PFSK-1 (cell line): Measurements from ENCODE around the gene NTM.

Experiments used
- FOXP2 ChIP-seq: optimal IDR thresholded peaks from 2 replicates; pipeline ENCODE3; 2011; ENCODE audit warnings: borderline replicate concordance, control low read depth, inconsistent platforms; ENCODE audit not compliant: insufficient read depth; ENCODE audit errors: extremely low read length, extremely low read depth
- POLR2AphosphoS5 ChIP-seq: IDR thresholded peaks from 2 replicates; pipeline ENCODE4 v1.6.1; 2012; ENCODE audit warnings: low read depth, mild to moderate bottlenecking, control low read depth, low read length, moderate library complexity
- REST ChIP-seq, 2 experiments: IDR thresholded peaks; 2 replicates each; pipeline versions ENCODE4 v1.6.1 to v1.8.0; 2011 to 2012; ENCODE audit warnings: low read depth in 2 of 2, low read length in 2 of 2, control low read depth in 1 of 2, inconsistent platforms in 1 of 2, mild to moderate bottlenecking in 1 of 2, moderate library complexity in 1 of 2; ENCODE audit not compliant: insufficient read depth in 1 of 2
- SIN3A ChIP-seq: IDR thresholded peaks from 2 replicates; pipeline ENCODE4 v1.6.1; 2012; ENCODE audit warnings: mild to moderate bottlenecking, low read length, moderate library complexity, borderline replicate concordance; ENCODE audit not compliant: insufficient read depth
- TAF1 ChIP-seq: IDR thresholded peaks from 2 replicates; pipeline ENCODE4 v1.6.1; 2012; ENCODE audit warnings: low read length, control low read depth, borderline replicate concordance; ENCODE audit not compliant: insufficient read depth

NTM gene

GRCh38 chr11:131618201-131618600 lies 247.8 kb downstream of the NTM start:
- TF ChIP-seq TAF1, result no peak
- TF ChIP-seq REST (IDR thresholded peaks at IDR 0.05; ENCODE audit: insufficient read depth in 1 of 2, low read depth in 2 of 2, low read length in 2 of 2), result no peak
- TF ChIP-seq FOXP2, result no peak
- no peak for TF ChIP-seq SIN3A
- no peak for TF ChIP-seq POLR2AphosphoS5

- TF ChIP-seq FOXP2 (no peak), REST (IDR thresholded peaks at IDR 0.05; ENCODE audit: insufficient read depth in 1 of 2, low read depth in 2 of 2, low read length in 2 of 2) (no peak), POLR2AphosphoS5 (no peak), SIN3A (no peak), TAF1 (no peak)
Observed at GRCh38 chr11:131622193-131622592, 251.8 kb downstream of the NTM start.

GRCh38 chr11:131624531-131624930 lies 254.1 kb downstream of the NTM start:
- TF ChIP-seq FOXP2 (no peak), POLR2AphosphoS5 (no peak), REST (IDR thresholded peaks at IDR 0.05; ENCODE audit: insufficient read depth in 1 of 2, low read depth in 2 of 2, low read length in 2 of 2) (no peak), TAF1 (no peak), SIN3A (no peak)

GRCh38 chr11:131626788-131627187 lies 256.4 kb downstream of the NTM start:
- TF ChIP-seq FOXP2, result no peak
- no peak for TF ChIP-seq TAF1
- TF ChIP-seq POLR2AphosphoS5, result no peak

- TF ChIP-seq TAF1 (no peak), POLR2AphosphoS5 (no peak), REST (IDR thresholded peaks at IDR 0.05; ENCODE audit: insufficient read depth in 1 of 2, low read depth in 2 of 2, low read length in 2 of 2) (no peak)
Observed at GRCh38 chr11:131628739-131629138, 258.3 kb downstream of the NTM start.

- TF ChIP-seq SIN3A, result no peak
- TF ChIP-seq POLR2AphosphoS5, result no peak
- TF ChIP-seq REST (IDR thresholded peaks at IDR 0.05; ENCODE audit: insufficient read depth in 1 of 2, low read depth in 2 of 2, low read length in 2 of 2), result no peak
- no peak for TF ChIP-seq FOXP2
Observed at GRCh38 chr11:131629925-131630540, 259.6 kb downstream of the NTM start.
